OCI-LY7 (cell line): ENCODE measurements around the gene AGAP9.
"Not testable (repeated sequence)": the region's sequence is repeated elsewhere in the genome, so short reads cannot be mapped to it uniquely, and the experiment has no call there.

ENCODE experiments used
- EZH2phosphoT487 ChIP-seq: fragments of 200-600 bp; sonication (generic); IDR thresholded peaks from 2 replicates; pipeline ENCODE4 v1.6.1; 2018; ENCODE audit warnings: low read depth, borderline replicate concordance, mild to moderate bottlenecking, mixed run types, antibody characterized with exemption, low read length, moderate library complexity, mixed read lengths
- TF ChIP-seq, protein P1 (sequence below): fragments of 200-600 bp; sonication (generic); conservative IDR thresholded peaks from 2 replicates; pipeline ENCODE4 v1.5.1; 2014; ENCODE audit warnings: mild to moderate bottlenecking, antibody characterized with exemption, low read length, moderate library complexity, mixed read lengths

- TF ChIP-seq, protein P1, sequence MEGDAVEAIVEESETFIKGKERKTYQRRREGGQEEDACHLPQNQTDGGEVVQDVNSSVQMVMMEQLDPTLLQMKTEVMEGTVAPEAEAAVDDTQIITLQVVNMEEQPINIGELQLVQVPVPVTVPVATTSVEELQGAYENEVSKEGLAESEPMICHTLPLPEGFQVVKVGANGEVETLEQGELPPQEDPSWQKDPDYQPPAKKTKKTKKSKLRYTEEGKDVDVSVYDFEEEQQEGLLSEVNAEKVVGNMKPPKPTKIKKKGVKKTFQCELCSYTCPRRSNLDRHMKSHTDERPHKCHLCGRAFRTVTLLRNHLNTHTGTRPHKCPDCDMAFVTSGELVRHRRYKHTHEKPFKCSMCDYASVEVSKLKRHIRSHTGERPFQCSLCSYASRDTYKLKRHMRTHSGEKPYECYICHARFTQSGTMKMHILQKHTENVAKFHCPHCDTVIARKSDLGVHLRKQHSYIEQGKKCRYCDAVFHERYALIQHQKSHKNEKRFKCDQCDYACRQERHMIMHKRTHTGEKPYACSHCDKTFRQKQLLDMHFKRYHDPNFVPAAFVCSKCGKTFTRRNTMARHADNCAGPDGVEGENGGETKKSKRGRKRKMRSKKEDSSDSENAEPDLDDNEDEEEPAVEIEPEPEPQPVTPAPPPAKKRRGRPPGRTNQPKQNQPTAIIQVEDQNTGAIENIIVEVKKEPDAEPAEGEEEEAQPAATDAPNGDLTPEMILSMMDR, result not testable (repeated sequence)
- not testable (repeated sequence) for TF ChIP-seq EZH2phosphoT487
Measured at GRCh38 chr10:47465216-47465917, 58.1 kb downstream of the AGAP9 start.
